Right cardiac atrium (tissue), 5 donors: ENCODE results near the gene SPDYE9. TPM values are rescaled to one million over a fixed set of nuclear protein-coding genes. Genes with fewer than 3 reads are reported as not detected.
"Not testable (repeated sequence)": the region's sequence is repeated elsewhere in the genome, so short reads cannot be mapped to it uniquely, and the experiment has no call there.

ENCODE experiments used
- ATAC-seq, 2 donors: fragments of 200-7000 bp; cut with Tn5 transposase; one replicate each; pipeline versions ENCODE4 v1.8.0 to v1.9.1; 2020; ENCODE audit warnings: moderate library complexity in 2 of 2, mild to moderate bottlenecking in 1 of 2
- DNase-seq, 3 donors: peaks; one replicate each; pipeline ENCODE4 v3.0.0-alpha.2; 2020
- H3K27ac ChIP-seq: one replicate; pipeline ENCODE4 v1.5.1; 2013; ENCODE audit warnings: mild to moderate bottlenecking, low read length, control low read depth, moderate library complexity
- H3K27me3 ChIP-seq: one replicate; pipeline ENCODE4 v1.6.1; 2013; ENCODE audit not compliant: control insufficient read depth, insufficient read depth
- H3K4me1 ChIP-seq: one replicate; pipeline ENCODE4 v1.6.1; 2013; ENCODE audit warnings: low read length; ENCODE audit not compliant: control insufficient read depth, insufficient read depth
- H3K4me3 ChIP-seq: one replicate; pipeline ENCODE4 v1.5.1; 2013; ENCODE audit warnings: low read length, control low read depth
- H3K9me3 ChIP-seq: one replicate; pipeline ENCODE4 v1.6.1; 2013; ENCODE audit warnings: low read length; ENCODE audit not compliant: control insufficient read depth
- WGBS: extraction: QIAGEN DNeasy Blood & Tissue Kit; methylation state at CpG from one replicate; pipeline ENCODE4 v1.1.7; 2013; 5-methylcytosine and 5-hydroxymethylcytosine counted together
- intact Hi-C, 4 donors: fragments of 100-400 bp; cut with DNase I; formaldehyde crosslinking; loops; one replicate each; pipeline versions ENCODE4 v1.11.0 to v1.14.0; 2022 to 2023
- long read RNA-seq, 4 donors: library from polyadenylated mRNA; unstranded; transcript quantifications; one replicate each; pipeline ENCODE4 v2.0.0, GENCODE V29; 2020 to 2021
- polyA plus RNA-seq: library from polyadenylated mRNA; stranded (reverse); fragments of 200-250 nt; gene quantifications from one replicate; pipeline ENCODE4 v1.2.3, GENCODE V29; 2013
- total RNA-seq, 4 donors: library from RNA; stranded (reverse); fragmentation: NEBNext Ultra II Directional; extraction: Animal tissue kit (Norgen Biotek cat#: 25700); gene quantifications; one replicate each; pipeline ENCODE4 v1.2.1, GENCODE V29; 2021
- donor health status: healthy with polysubstance abuse.
- donor health status: DM: no; HTN: yes; CAD: no.
- donor health status: DM: no; HTN: no; CAD: no.
- donor health status: DM: no; HTN: yes; CAD: no; lungs with severe emphysema.
- donor health status: DM: yes; HTN: yes; CAD: no.

The SPDYE9 gene
- total RNA-seq: not detected
- polyA plus RNA-seq: not detected
- long read RNA-seq, donor 1, partial matches to known transcripts: 0 of 2 reads
- long read RNA-seq, donor 1, other reads (novel, unspliced or antisense): 2 of 2 reads
- long read RNA-seq, donor 2: 0 reads
- long read RNA-seq, donor 3, partial matches to known transcripts: 0 of 1 reads
- long read RNA-seq, donor 3, other reads (novel, unspliced or antisense): 1 of 1 reads
- long read RNA-seq, donor 4, partial matches to known transcripts: 0 of 1 reads
- long read RNA-seq, donor 4, other reads (novel, unspliced or antisense): 1 of 1 reads

GRCh38 chr7:73085938-73086337 lies at the start of gene SPDYE9:
TSS of gene SPDYE9 (minus strand) at chr7:73086038. CDS start at chr7:73084238, 1,800 bp downstream.
- H3K27ac ChIP-seq, intact Hi-C loops, H3K9me3 ChIP-seq, H3K4me1 ChIP-seq, ATAC-seq, H3K4me3 ChIP-seq, H3K27me3 ChIP-seq, DNase-seq: not testable (repeated sequence)
- WGBS: no CpG with 5 or more reads among the region's 8 CpGs

- H3K4me1 ChIP-seq, DNase-seq, intact Hi-C loops, H3K27ac ChIP-seq, H3K4me3 ChIP-seq, H3K27me3 ChIP-seq, H3K9me3 ChIP-seq: not testable (repeated sequence)
- peak in 1 of 2 donors; percentile 39 for ATAC-seq
- no CpG with 5 or more reads among the region's 2 CpGs for WGBS
Measured at GRCh38 chr7:73134866-73135265, 49.0 kb upstream of the SPDYE9 start.

GRCh38 chr7:73132651-73133217 lies 46.9 kb upstream of the SPDYE9 start:
- H3K4me1 ChIP-seq, H3K27ac ChIP-seq, H3K27me3 ChIP-seq, DNase-seq, H3K4me3 ChIP-seq, intact Hi-C loops, H3K9me3 ChIP-seq: not testable (repeated sequence)
- WGBS: 72% methylated on average over 3 of the region's 7 CpGs
- peak in 1 of 2 donors; percentile 34 for ATAC-seq

- H3K27ac ChIP-seq, H3K27me3 ChIP-seq, intact Hi-C loops, H3K9me3 ChIP-seq, ATAC-seq, DNase-seq, H3K4me3 ChIP-seq, H3K4me1 ChIP-seq: not testable (repeated sequence)
- WGBS: no CpG with 5 or more reads among the region's 2 CpGs
Measured at GRCh38 chr7:73130612-73131011, 44.8 kb upstream of the SPDYE9 start.

GRCh38 chr7:73124126-73124525 lies 38.3 kb upstream of the SPDYE9 start:
- H3K9me3 ChIP-seq, H3K4me1 ChIP-seq, H3K4me3 ChIP-seq, H3K27ac ChIP-seq, intact Hi-C loops, DNase-seq, H3K27me3 ChIP-seq: not testable (repeated sequence)
- WGBS: no CpG with 5 or more reads among the region's 1 CpG
- peak; percentile 52 to 73 for ATAC-seq

DNA sequence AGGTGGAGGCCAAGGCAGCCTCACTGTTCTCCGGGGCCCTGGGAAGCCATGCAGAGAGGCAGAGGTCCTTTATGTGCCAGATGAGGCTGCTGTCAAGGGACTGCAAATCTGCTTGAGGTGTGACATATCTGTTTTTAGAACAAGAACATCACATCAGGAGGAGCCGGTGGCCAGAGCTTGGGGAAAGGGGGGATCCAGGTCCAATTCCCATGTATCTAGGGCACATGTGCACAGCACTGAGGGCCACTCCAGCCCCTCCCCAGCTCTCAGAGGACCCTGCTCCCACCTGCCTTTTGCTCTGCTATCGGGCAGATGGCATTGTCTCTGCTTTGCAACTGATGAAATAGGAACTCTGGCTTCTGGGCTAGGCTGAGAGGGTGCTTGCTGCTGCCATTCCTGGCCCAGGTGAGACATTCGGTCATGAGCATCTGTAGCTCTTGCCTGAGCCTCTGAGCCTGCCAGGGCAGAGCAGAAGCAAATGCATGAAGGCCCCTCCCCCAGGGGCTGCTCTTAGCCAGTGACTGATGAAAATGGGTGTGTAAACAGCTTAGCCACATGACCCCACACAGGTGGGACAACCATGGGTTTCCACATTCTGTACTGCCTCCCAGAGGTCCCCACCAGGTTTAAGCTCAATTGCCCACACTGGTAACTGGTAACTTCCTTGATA lies 37.1 kb upstream of the SPDYE9 start:
- H3K9me3 ChIP-seq, intact Hi-C loops, H3K27me3 ChIP-seq, H3K4me1 ChIP-seq, H3K27ac ChIP-seq, H3K4me3 ChIP-seq: not testable (repeated sequence)
- DNase-seq (peak in 1 of 3 donors; percentile 4), ATAC-seq (peak; percentile 22 to 36)
- WGBS: 76% methylated on average over 3 of the region's 4 CpGs

DNA sequence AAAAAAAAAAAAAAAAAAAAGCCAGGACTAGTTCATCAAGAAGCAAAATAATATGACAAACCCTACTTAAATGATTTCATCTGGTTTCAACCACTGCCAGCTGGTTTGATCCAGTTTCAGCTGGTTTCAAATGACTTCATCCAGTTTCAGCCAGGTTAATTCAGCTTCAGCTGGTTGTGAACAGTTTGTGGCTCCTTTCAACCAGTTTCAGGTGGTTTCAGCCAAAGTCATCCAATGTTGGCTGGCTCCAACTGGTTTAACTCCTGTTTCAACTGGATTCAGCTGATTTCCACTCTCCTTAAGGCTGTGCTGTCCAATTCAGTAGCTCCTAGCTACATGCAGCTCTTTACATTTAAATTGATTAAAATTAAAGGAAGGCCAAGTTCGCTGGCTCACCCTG lies 32.3 kb upstream of the SPDYE9 start:
- H3K9me3 ChIP-seq, ATAC-seq, H3K4me3 ChIP-seq, DNase-seq, intact Hi-C loops, H3K4me1 ChIP-seq, H3K27me3 ChIP-seq, H3K27ac ChIP-seq: not testable (repeated sequence)
- WGBS: no CpG with 5 or more reads among the region's 1 CpG

DNA sequence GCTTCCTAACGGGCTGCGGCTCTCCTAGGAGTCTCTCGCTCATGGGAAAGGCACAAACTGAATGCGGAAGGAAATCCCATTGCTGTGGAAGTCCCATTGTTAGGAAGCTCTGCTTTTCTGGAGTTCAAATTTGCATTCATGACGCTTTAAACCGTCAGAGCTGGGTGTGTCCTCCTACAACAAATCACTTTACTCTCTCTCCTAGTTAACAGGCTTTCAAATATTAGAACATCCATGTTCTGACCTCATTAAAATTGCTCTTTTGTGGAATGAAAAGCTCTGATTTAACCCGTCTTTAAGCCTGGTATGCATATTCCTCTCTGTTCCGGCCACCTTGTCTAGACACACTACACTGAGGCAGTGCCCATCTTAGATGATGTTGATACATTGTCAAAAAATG lies 28.0 kb downstream of the SPDYE9 start, which contains the start of gene SPDYE11:
TSS of gene SPDYE11 (minus strand) at position 101 of the 400 bp plus-strand sequence. CDS start 1,800 bp downstream, outside the sequence.
- H3K4me1 ChIP-seq, DNase-seq, H3K9me3 ChIP-seq, intact Hi-C loops, H3K4me3 ChIP-seq, H3K27ac ChIP-seq, ATAC-seq, H3K27me3 ChIP-seq: not testable (repeated sequence)
- WGBS: no CpG with 5 or more reads among the region's 8 CpGs

DNA sequence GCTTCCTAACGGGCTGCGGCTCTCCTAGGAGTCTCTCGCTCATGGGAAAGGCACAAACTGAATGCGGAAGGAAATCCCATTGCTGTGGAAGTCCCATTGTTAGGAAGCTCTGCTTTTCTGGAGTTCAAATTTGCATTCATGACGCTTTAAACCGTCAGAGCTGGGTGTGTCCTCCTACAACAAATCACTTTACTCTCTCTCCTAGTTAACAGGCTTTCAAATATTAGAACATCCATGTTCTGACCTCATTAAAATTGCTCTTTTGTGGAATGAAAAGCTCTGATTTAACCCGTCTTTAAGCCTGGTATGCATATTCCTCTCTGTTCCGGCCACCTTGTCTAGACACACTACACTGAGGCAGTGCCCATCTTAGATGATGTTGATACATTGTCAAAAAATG lies 56.2 kb downstream of the SPDYE9 start, which contains the start of gene SPDYE8:
TSS of gene SPDYE8 (minus strand) at position 101 of the 400 bp plus-strand sequence. CDS start 1,800 bp downstream, outside the sequence.
- H3K27ac ChIP-seq, H3K9me3 ChIP-seq, DNase-seq, H3K4me3 ChIP-seq, H3K27me3 ChIP-seq, intact Hi-C loops, H3K4me1 ChIP-seq, ATAC-seq: not testable (repeated sequence)
- WGBS: no CpG with 5 or more reads among the region's 8 CpGs
